GM03348 (cell line): ENCODE data around the gene DHRS4L2.

Experiments
- DNase-seq: peaks from one replicate; pipeline ENCODE4 v3.0.0; 2012; ENCODE audit warnings: low spot score

Gene DHRS4L2

DNA sequence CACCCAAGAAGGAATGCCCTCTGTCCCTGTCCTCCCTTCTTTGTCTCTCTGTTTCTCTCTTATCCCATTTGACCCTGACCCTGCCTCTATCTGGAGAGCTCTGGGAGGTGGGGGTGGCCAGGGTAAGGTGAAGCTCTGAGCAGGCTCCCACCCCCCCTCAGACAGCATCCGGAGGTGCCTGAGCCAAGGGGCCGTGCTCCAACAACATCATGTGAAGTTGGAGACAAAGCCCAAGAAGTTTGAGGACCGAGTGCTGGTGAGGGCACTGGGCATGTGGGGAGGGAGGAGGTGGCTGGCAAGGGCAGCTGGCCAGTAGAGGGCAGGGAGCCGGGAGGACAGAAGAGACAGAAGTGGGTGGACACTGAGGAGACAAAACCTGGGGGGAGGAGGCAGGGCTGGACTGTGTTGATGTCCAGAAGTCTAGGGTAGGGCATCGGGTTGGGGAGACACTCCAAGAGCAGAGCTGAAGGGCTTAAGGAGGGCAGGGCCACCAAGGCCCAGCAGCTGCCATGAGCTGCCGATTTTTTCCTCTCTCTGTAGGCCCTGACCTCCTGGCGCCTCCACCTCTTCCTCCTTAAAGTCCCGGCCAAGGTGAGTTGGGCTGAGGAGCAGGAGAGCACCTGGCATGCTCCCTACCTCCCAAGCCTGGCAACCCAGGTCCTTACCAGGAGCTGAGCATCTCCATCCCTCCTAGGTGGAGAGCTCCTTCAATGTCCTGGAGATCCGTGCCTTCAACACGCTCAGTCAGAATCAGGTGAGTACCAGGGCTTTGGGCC lies 65.0 kb downstream of the DHRS4L2 start:
- no peak for DNase-seq

DNA sequence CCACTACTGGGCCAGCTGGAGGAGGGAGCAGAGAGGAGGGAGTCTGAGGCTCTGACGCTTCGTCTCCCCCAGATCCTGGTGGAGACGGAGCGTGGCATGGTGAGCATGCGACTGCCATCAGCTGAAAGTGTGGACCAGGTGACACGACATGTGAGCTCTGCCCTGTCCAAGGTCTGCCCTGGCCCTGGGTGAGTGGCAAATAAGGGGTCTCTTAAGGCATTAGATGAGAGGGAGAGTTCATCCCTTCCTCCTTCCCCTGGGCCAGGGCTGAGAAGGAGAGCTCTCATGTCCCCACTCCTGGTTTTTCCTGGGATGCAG lies 65.6 kb downstream of the DHRS4L2 start:
- no peak for DNase-seq

DNA sequence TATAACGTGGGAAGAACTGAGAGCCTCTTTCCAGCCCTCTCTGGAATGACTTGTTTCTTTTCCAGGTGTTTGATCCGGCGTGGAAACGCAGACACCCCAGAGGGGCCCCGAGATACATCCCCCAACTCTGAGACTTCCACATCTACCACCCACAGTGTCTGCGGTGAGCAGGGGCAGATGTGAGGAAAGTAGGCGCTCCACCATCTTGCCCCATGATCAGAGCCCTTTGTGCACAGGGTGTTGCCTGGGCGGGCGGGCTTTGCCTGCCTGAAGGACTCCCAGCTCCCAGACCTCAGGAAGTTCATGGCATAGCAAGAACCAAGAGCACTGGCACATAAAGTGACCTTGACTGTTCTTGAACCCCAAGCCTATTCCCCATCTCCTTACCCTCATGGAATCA lies 65.9 kb downstream of the DHRS4L2 start:
- no peak for DNase-seq
